Skeletal muscle tissue (tissue), 4 donors: ENCODE measurements around the gene WHRN. TPM values are rescaled to one million over a fixed set of nuclear protein-coding genes. Genes with fewer than 3 reads are reported as not detected.

ENCODE experiments used
- H3K27ac ChIP-seq: one replicate; pipeline ENCODE4 v1.7.0; 2013; ENCODE audit warnings: mild to moderate bottlenecking, low read depth, low read length, inconsistent platforms
- H3K27me3 ChIP-seq, 3 donors: one replicate each; pipeline ENCODE4 v1.7.0; 2013; ENCODE audit warnings: low read length in 3 of 3; ENCODE audit not compliant: control insufficient read depth in 3 of 3, insufficient read depth in 3 of 3
- H3K36me3 ChIP-seq, 3 donors: one replicate each; pipeline ENCODE4 v1.7.0; 2013; ENCODE audit warnings: low read length in 3 of 3; ENCODE audit not compliant: control insufficient read depth in 3 of 3, insufficient read depth in 3 of 3
- H3K4me1 ChIP-seq, 3 donors: one replicate each; pipeline ENCODE4 v1.7.0; 2013; ENCODE audit warnings: low read length in 3 of 3, mild to moderate bottlenecking in 3 of 3; ENCODE audit not compliant: control insufficient read depth in 3 of 3, insufficient read depth in 3 of 3
- H3K4me3 ChIP-seq, 3 donors: one replicate each; pipeline ENCODE4 v1.7.0; 2013; ENCODE audit warnings: low read length in 3 of 3
- H3K9ac ChIP-seq, 3 donors: one replicate each; pipeline ENCODE4 v1.7.0; 2013; ENCODE audit warnings: low read length in 3 of 3, mild to moderate bottlenecking in 3 of 3, moderate library complexity in 2 of 3, low read depth in 1 of 3
- H3K9me3 ChIP-seq, 3 donors: one replicate each; pipeline ENCODE4 v1.7.0; 2013; ENCODE audit warnings: low read length in 3 of 3; ENCODE audit not compliant: control insufficient read depth in 3 of 3
- total RNA-seq: library from RNA; depleted of rRNA; stranded (reverse); fragments of >200 nt; gene quantifications from one replicate; pipeline ENCODE4 v1.2.3, GENCODE V29; 2014
- donor health status: Osteomylitis.

WHRN gene
- total RNA-seq, 1 donor from 2014 or later = 0.52 TPM

GRCh38 chr9:114433720-114434255, 71.5 kb downstream of the WHRN start:
- peaks cover 0 to 17% (median 13%) of the 10 kb centered on the region in 3 donors for H3K27me3 ChIP-seq
- no peak overlapping the region for H3K27ac ChIP-seq
- no peak overlapping the region for H3K9ac ChIP-seq
- no peaks in the 10 kb centered on the region for H3K4me1 ChIP-seq
- no peaks in the 10 kb centered on the region for H3K36me3 ChIP-seq
- H3K4me3 ChIP-seq = no peak overlapping the region
- H3K9me3 ChIP-seq = no peaks in the 10 kb centered on the region

DNA sequence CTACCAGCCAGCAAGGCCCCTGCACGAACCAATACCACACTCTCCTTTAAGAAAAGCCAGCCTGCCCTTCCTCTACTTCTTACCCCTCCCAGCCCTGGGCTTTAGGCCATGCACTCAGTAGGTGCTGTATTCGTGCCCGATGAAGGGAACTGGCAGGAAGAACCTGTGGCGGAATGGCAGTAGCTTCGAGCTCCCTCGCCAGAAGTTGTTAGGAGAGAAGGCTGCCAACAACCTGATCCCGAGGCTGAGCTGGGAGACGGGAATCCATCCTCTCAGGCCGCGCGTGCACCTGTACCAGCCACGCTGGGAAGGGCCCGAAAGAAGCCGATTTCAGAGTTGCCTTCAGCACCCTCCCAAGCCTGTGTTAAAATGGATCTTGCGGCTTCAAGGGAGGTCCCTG, 72.2 kb downstream of the WHRN start:
- H3K27me3 ChIP-seq = peaks cover 0 to 17% (median 13%) of the 10 kb centered on the region in 3 donors
- no peak overlapping the region for H3K4me3 ChIP-seq
- H3K4me1 ChIP-seq = no peaks in the 10 kb centered on the region
- H3K36me3 ChIP-seq = no peaks in the 10 kb centered on the region
- H3K9me3 ChIP-seq = no peaks in the 10 kb centered on the region
- no peak overlapping the region for H3K27ac ChIP-seq
- H3K9ac ChIP-seq = no peak overlapping the region

GRCh38 chr9:114432323-114433067, 72.8 kb downstream of the WHRN start:
- Histone ChIP-seq H3K36me3 (no peaks in the 10 kb centered on the region), H3K9ac (no peak overlapping the region), H3K9me3 (no peaks in the 10 kb centered on the region), H3K4me1 (no peaks in the 10 kb centered on the region), H3K4me3 (no peak overlapping the region), H3K27ac (no peak overlapping the region), H3K27me3 (peaks cover 0 to 17% (median 13%) of the 10 kb centered on the region in 3 donors)

- H3K9ac ChIP-seq = no peak overlapping the region
- H3K27me3 ChIP-seq = peaks cover 0 to 17% (median 13%) of the 10 kb centered on the region in 3 donors
- H3K36me3 ChIP-seq = no peaks in the 10 kb centered on the region
- H3K9me3 ChIP-seq = no peaks in the 10 kb centered on the region
- no peak overlapping the region for H3K4me3 ChIP-seq
- H3K27ac ChIP-seq = no peak overlapping the region
- no peaks in the 10 kb centered on the region for H3K4me1 ChIP-seq
Observed at GRCh38 chr9:114431770-114432169, 73.5 kb downstream of the WHRN start.

DNA sequence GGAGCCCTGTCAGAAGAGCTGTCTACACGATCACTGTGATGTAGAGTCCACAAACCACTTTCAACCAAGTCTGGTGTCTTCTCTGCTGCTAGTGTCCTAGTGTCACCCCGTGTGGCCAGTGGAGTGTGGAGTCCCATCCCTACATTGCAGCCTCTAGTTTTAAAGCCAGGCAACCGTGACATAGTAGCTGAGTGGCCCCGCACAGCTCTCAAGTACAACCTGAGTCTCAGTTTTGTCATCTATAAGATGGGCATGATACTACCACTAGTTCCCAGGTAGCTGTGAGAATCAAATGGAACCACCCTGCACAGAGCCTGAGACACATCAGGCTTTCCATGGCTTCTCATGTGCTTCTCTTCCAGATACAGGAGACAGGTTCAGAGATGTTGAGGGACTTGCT, 74.3 kb downstream of the WHRN start:
- H3K4me3 ChIP-seq = no peak overlapping the region
- no peak overlapping the region for H3K27ac ChIP-seq
- no peak overlapping the region for H3K9ac ChIP-seq
- no peaks in the 10 kb centered on the region for H3K9me3 ChIP-seq
- no peaks in the 10 kb centered on the region for H3K4me1 ChIP-seq
- H3K27me3 ChIP-seq = peaks cover 0 to 17% (median 13%) of the 10 kb centered on the region in 3 donors
- no peaks in the 10 kb centered on the region for H3K36me3 ChIP-seq

DNA sequence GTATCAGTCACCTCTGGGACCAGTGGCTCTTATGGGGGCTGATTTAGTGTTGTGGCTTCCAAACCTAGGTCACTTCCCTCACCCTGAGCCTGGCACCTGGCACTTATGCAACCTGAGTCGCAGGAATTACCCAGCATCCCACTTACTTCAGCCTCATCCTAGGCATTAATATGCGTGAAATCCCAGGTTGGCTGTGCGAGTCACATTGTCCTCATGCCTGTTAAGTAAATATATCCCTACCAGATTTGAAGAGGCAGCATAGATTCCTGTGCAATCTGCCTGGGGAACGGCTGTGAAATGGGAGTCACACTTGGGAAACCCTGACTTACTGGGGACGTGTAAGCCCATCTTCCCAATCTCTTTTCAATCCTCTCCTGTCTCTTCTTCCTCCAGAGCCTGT, 74.8 kb downstream of the WHRN start:
- Histone ChIP-seq H3K4me1 (no peaks in the 10 kb centered on the region), H3K27ac (no peak overlapping the region), H3K9me3 (no peaks in the 10 kb centered on the region), H3K36me3 (no peaks in the 10 kb centered on the region), H3K9ac (no peak overlapping the region), H3K27me3 (peaks cover 0 to 17% (median 13%) of the 10 kb centered on the region in 3 donors), H3K4me3 (no peak overlapping the region)

DNA sequence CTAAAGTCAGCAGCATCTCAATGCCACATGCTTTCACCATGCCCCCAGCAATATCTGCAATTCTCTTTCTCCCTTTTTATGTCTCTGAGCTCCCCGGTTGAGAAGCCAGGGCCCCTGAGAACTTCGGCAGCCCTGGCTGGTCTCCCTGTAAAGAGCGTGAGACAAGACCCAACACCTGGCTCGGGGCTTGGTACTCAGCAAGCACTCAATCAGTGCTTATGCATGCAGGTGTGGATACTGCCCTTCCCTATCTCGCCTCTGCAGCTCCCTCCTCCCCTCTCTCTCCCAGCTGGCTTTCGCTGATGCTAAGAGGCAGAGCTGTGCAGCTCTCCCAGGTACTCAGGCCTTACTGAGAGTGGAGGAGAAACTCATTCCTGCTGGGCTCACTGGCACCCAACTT, 75.8 kb downstream of the WHRN start:
- no peaks in the 10 kb centered on the region for H3K4me1 ChIP-seq
- no peaks in the 10 kb centered on the region for H3K9me3 ChIP-seq
- no peak overlapping the region for H3K4me3 ChIP-seq
- H3K27me3 ChIP-seq = peaks cover 0 to 17% (median 13%) of the 10 kb centered on the region in 3 donors
- no peaks in the 10 kb centered on the region for H3K36me3 ChIP-seq
- H3K27ac ChIP-seq = no peak overlapping the region
- no peak overlapping the region for H3K9ac ChIP-seq

DNA sequence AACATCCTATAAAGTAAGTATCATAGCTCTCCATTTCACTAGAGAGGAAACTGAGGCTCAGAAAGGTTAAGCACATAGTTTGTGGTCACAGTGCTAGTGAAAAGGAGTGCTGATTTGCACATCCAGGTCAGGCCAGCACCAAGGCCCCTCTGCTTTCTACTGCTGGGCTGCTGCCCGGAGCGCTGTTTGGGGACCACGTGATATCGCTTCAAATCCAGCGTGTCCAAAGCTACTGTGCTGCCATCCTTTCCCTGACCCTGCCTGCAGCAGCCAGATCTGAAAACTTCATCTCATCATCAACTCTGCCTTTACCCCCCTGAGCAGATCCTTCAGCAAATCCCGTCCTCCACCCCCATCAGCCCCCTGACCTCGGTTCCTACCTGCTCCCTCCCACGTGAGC, 76.8 kb downstream of the WHRN start:
- Histone ChIP-seq H3K9ac (no peak overlapping the region), H3K27me3 (peaks cover 0 to 22% (median 13%) of the 10 kb centered on the region in 3 donors), H3K36me3 (no peaks in the 10 kb centered on the region), H3K9me3 (no peaks in the 10 kb centered on the region), H3K4me1 (no peaks in the 10 kb centered on the region), H3K4me3 (no peak overlapping the region), H3K27ac (no peak overlapping the region)

GRCh38 chr9:114427644-114428043, 77.6 kb downstream of the WHRN start:
- Histone ChIP-seq H3K9ac (no peak overlapping the region), H3K9me3 (no peaks in the 10 kb centered on the region), H3K4me1 (no peaks in the 10 kb centered on the region), H3K27me3 (peaks cover 0 to 22% (median 13%) of the 10 kb centered on the region in 3 donors), H3K27ac (no peak overlapping the region), H3K4me3 (no peak overlapping the region), H3K36me3 (no peaks in the 10 kb centered on the region)

- H3K9me3 ChIP-seq = no peaks in the 10 kb centered on the region
- no peaks in the 10 kb centered on the region for H3K4me1 ChIP-seq
- H3K27me3 ChIP-seq = peaks cover 0 to 17% (median 10%) of the 10 kb centered on the region in 3 donors
- H3K4me3 ChIP-seq = no peak overlapping the region
- H3K27ac ChIP-seq = no peak overlapping the region
- no peaks in the 10 kb centered on the region for H3K36me3 ChIP-seq
- no peak overlapping the region for H3K9ac ChIP-seq
Observed at GRCh38 chr9:114426046-114426948, 79.0 kb downstream of the WHRN start.
